Measurements from ENCODE around the gene SCAPER.
"Not testable (repeated sequence)": the region's sequence is repeated elsewhere in the genome, so short reads cannot be mapped to it uniquely, and the experiment has no call there.

GRCh38 chr15:76510663-76511062 is 394.5 kb downstream of the SCAPER start:
- not testable (repeated sequence) for TF ChIP-seq POLR2A (IDR thresholded peaks at IDR 0.05; ENCODE audit: low read length); GATA1 (IDR thresholded peaks at IDR 0.05; ENCODE audit: low read depth, low read length)
